H1 (cell line): Measurements from ENCODE around the gene TSPAN9. TPM values are rescaled to one million over a fixed set of nuclear protein-coding genes. Genes with fewer than 3 reads are reported as not detected.

Source experiments
- SAP30 ChIP-seq: fragments of 300-600 bp; sonication (generic); IDR thresholded peaks from 2 replicates; pipeline ENCODE4 v1.7.1; 2012; ENCODE audit warnings: low read length, moderate library complexity, mild to moderate bottlenecking, inconsistent platforms; ENCODE audit not compliant: insufficient read depth, insufficient replicate concordance
- SRF ChIP-seq: IDR thresholded peaks from 2 replicates; pipeline ENCODE4 v1.6.1; 2011; ENCODE audit warnings: mild to moderate bottlenecking, low read depth, low read length, moderate library complexity
- TAF1 ChIP-seq: IDR thresholded peaks from 2 replicates; pipeline ENCODE4 v1.6.1; 2011; ENCODE audit warnings: mild to moderate bottlenecking, low read depth, low read length
- polyA plus RNA-seq, 7 experiments: library from polyadenylated mRNA; depleted of rRNA in 3 of 7; stranded (reverse) in 5 of 7; unstranded in 2 of 7; fragments of >200 nt in 5 of 7; fragments of 200-250 nt in 2 of 7; gene quantifications; 1 replicate in 5 of 7; 2 replicates in 1 of 7; 4 replicates in 1 of 7; pipeline versions ENCODE4 v1.2.1 to v1.2.3, GENCODE V29; 2011 to 2013; ENCODE audit warnings: missing spikeins in 2 of 7, mixed read lengths in 2 of 7
- total RNA-seq: library from RNA; stranded (reverse); fragmentation: NEBNext Ultra II Directional; extraction: Animal tissue kit (Norgen Biotek cat#: 25700); gene quantifications from 2 replicates; pipeline ENCODE4 v1.2.1, GENCODE V29; 2021
- TF ChIP-seq, protein P1 (sequence below), 3 experiments: IDR thresholded peaks; 1 replicate in 2 of 3; 2 replicates in 1 of 3; pipeline versions ENCODE4 v1.5.1 to v1.6.1; 2011; ENCODE audit warnings: low read length in 3 of 3, mild to moderate bottlenecking in 3 of 3, inconsistent platforms in 2 of 3, low read depth in 1 of 3, moderate library complexity in 1 of 3; ENCODE audit not compliant: insufficient read depth in 1 of 3; ENCODE audit errors: control extremely low read depth in 1 of 3

TSPAN9 gene
- total and polyA plus RNA-seq, 2 of the 8 experiments (the other 6 are each of a cell fraction or from before 2014, with no cell fraction given) = 11.5 to 29.1 TPM

DNA sequence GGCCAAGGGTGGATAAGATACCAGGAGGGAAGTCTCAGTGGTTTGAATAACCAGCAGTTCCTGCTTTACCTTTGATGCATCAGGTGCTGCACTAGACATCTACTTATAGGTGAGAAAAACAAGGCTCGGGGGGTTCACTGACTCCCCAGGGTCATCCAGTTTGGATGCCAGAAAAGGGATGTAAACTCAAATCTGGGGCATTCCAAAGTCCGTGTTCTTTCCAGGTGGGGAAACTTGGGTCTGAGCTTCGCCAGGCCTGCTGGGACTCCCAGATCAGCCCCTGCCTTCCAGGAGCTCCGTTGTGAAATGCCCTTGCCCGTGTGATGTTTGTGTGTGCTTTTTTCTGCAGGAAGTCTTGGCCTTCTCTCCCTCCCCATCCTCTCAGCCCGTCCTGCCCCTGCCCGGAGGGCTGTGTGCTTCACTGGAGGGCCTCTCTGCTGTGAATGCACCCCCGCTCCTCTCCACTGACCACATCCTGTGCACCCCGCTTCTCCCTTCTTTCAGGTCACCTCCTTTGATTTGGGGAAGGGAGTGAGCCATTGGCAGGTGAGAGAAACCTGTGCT is 42.1 kb downstream of the TSPAN9 start (continued):
- TF ChIP-seq, protein P1, sequence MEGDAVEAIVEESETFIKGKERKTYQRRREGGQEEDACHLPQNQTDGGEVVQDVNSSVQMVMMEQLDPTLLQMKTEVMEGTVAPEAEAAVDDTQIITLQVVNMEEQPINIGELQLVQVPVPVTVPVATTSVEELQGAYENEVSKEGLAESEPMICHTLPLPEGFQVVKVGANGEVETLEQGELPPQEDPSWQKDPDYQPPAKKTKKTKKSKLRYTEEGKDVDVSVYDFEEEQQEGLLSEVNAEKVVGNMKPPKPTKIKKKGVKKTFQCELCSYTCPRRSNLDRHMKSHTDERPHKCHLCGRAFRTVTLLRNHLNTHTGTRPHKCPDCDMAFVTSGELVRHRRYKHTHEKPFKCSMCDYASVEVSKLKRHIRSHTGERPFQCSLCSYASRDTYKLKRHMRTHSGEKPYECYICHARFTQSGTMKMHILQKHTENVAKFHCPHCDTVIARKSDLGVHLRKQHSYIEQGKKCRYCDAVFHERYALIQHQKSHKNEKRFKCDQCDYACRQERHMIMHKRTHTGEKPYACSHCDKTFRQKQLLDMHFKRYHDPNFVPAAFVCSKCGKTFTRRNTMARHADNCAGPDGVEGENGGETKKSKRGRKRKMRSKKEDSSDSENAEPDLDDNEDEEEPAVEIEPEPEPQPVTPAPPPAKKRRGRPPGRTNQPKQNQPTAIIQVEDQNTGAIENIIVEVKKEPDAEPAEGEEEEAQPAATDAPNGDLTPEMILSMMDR (IDR thresholded peaks at IDR 0.05; ENCODE audit: control extremely low read depth in 1 of 3, insufficient read depth in 1 of 3, low read depth in 1 of 3, low read length in 3 of 3) = no peak
- no peak for TF ChIP-seq SRF
- no peak for TF ChIP-seq TAF1
- no peak for TF ChIP-seq SAP30
- TF ChIP-seq, all 59 proteins: peak for 0
